ENCODE results near the gene TMEM213. TPM values are rescaled to one million over a fixed set of nuclear protein-coding genes. Genes with fewer than 3 reads are reported as not detected.

TMEM213 gene
- polyA plus RNA-seq, 1 experiment: not detected

DNA sequence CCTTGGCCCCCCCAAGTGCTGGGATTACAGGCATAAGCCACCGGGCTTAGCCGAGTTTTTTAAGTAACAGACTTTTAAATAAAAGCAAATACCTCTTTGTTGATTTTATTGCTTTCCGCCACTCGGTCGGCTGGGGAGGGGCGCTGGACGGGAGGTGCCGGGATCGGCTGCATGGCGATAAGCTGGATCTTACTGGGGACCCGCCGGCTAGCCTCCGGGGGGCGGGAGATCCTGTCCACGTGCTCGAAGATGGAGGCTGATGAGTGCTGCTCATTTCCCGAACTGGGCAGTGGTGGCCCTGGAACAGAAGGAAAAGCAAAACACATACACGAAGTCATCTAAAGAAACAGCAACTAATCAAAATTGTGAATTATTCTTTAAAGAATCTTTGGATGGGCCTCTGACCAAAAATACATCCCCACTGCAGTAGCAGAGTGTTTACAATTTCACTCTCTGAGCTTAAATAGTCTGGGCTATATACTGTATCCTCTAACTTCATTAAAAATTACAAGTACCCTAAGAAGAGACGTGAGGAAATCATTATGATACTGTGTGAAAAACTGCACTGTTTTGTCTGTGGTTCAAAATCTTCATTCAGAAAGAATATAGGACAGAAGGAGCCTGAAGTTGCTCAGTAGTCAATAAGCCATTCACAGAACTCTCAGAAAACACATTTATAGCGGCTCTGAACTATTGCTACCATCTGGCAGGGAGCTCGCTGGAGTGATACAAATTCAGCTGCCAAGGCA is 73.4 kb downstream of the TMEM213 start:
- ChIA-PET POLR2A (no interaction called here), CTCF (interaction anchor here (2.1 kb wide), 1 partner anchor 15 kb away, joined by 12 read pairs; no protein-coding TSS in a partner anchor)
- Histone ChIP-seq H3K27ac (ENCODE audit: low read depth, low read length) (no peak overlapping the region), H3K4me3 (ENCODE audit: low read depth, low read length) (no peak overlapping the region), H3K9me3 (ENCODE audit: control insufficient read depth, insufficient read depth, low read length) (no peaks in the 10 kb centered on the region), H3K27me3 (ENCODE audit: control insufficient read depth, insufficient read depth, low read length) (no peaks in the 10 kb centered on the region)
- DNase-seq (ENCODE audit: low read depth, low spot score): no peak
- TF ChIP-seq, protein P1, sequence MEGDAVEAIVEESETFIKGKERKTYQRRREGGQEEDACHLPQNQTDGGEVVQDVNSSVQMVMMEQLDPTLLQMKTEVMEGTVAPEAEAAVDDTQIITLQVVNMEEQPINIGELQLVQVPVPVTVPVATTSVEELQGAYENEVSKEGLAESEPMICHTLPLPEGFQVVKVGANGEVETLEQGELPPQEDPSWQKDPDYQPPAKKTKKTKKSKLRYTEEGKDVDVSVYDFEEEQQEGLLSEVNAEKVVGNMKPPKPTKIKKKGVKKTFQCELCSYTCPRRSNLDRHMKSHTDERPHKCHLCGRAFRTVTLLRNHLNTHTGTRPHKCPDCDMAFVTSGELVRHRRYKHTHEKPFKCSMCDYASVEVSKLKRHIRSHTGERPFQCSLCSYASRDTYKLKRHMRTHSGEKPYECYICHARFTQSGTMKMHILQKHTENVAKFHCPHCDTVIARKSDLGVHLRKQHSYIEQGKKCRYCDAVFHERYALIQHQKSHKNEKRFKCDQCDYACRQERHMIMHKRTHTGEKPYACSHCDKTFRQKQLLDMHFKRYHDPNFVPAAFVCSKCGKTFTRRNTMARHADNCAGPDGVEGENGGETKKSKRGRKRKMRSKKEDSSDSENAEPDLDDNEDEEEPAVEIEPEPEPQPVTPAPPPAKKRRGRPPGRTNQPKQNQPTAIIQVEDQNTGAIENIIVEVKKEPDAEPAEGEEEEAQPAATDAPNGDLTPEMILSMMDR (IDR thresholded peaks at IDR 0.05; ENCODE audit: low read depth, low read length): no peak

DNA sequence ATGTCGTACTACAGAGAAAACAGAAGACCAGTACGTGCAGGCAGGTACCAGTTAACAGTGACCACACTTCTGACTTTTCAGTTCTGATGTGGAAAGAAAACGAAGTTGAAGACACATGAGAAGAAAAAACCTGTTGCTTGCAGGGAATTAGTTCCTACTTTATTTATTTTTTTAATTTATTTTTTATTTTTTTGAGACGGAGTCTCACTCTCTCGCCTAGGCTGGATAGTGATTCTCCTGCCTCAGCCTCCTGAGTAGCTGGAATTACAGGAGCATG is 74.0 kb downstream of the TMEM213 start:
- Histone ChIP-seq H3K27me3 (ENCODE audit: control insufficient read depth, insufficient read depth, low read length) (no peaks in the 10 kb centered on the region), H3K4me3 (ENCODE audit: low read depth, low read length) (no peak overlapping the region), H3K27ac (ENCODE audit: low read depth, low read length) (no peak overlapping the region), H3K9me3 (ENCODE audit: control insufficient read depth, insufficient read depth, low read length) (no peaks in the 10 kb centered on the region)
- DNase-seq (ENCODE audit: low read depth, low spot score): no peak
- CTCF ChIA-PET: interaction anchor here (2.1 kb wide), 1 partner anchor 15 kb away, joined by 12 read pairs; no protein-coding TSS in a partner anchor
- POLR2A ChIA-PET: no interaction called here
- TF ChIP-seq, protein P1 (IDR thresholded peaks at IDR 0.05; ENCODE audit: low read depth, low read length): no peak

DNA sequence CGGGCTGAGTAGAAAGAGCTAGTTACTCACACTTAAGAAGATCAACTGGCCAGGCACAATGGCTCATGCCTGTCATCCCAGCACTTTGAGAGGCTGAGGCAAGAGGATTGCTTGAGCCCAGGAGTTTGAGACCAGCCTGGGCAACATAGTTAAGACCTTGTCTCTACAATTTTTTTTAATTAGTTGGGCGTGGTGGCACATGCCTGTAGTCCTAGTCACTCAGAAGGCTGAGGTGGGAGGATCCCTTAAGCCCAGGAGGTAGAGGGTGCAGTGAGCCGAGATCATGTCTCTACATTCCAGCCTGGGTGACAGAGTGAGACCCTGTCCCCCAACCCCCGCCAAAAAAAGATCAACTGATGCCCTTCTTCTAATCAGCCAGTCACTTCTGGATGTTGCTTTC is 74.8 kb downstream of the TMEM213 start:
- H3K27me3 ChIP-seq (ENCODE audit: control insufficient read depth, insufficient read depth, low read length): no peaks in the 10 kb centered on the region
- POLR2A ChIA-PET: no interaction called here
- DNase-seq (ENCODE audit: low read depth, low spot score): no peak
- H3K9me3 ChIP-seq (ENCODE audit: control insufficient read depth, insufficient read depth, low read length): no peaks in the 10 kb centered on the region
- H3K27ac ChIP-seq (ENCODE audit: low read depth, low read length): no peak overlapping the region
- CTCF ChIA-PET: interaction anchor here (2.1 kb wide), 1 partner anchor 14 kb away, joined by 12 read pairs; no protein-coding TSS in a partner anchor
- no peak overlapping the region for H3K4me3 ChIP-seq (ENCODE audit: low read depth, low read length)
- TF ChIP-seq, protein P1 (IDR thresholded peaks at IDR 0.05; ENCODE audit: low read depth, low read length): no peak

DNA sequence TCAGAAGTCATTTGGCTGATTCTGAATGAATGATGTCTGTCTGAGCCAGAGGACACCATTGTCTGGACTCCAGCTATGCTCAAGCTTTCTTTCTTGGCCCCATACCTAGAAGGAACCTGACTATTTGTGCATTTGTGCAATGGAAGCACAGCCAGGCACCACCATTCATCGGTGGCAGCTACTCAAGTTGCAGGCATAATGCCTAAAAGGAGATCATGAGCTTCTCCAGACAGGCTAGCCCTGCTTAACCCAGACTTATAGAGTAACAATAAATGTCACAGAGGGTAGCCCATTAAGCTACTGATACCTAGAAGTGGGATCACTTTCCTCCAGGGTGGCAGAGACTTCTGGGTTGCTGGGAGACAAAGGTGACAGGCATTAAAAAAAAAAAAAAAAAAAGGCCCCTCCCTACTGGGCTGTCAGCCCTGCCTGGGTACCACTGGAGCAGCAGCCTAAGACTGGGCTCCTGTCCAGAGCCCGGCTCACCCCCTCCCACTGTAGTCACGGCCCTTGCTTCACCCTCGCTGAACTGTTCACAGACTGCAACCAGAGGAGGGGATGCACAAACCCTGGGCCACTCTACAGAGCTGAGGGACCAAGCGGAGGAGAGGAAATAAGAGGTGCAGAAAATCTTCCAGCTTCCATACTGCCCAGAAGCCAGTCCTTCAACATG is 75.6 kb downstream of the TMEM213 start:
- Histone ChIP-seq H3K27me3 (ENCODE audit: control insufficient read depth, insufficient read depth, low read length) (no peaks in the 10 kb centered on the region), H3K9me3 (ENCODE audit: control insufficient read depth, insufficient read depth, low read length) (no peaks in the 10 kb centered on the region), H3K27ac (ENCODE audit: low read depth, low read length) (no peak overlapping the region), H3K4me3 (ENCODE audit: low read depth, low read length) (no peak overlapping the region)
- POLR2A ChIA-PET: interaction anchor here (0.6 kb wide), 1 partner anchor 10 kb away, joined by 4 read pairs; no protein-coding TSS in a partner anchor
- TF ChIP-seq, protein P1 (IDR thresholded peaks at IDR 0.05; ENCODE audit: low read depth, low read length): no peak
- DNase-seq (ENCODE audit: low read depth, low spot score): no peak
- CTCF ChIA-PET: interaction anchor here (0.7 to 5.3 kb wide), 2 partner anchors 13 to 1805 kb away, joined by 3 to 59 read pairs; no protein-coding TSS in a partner anchor

DNA sequence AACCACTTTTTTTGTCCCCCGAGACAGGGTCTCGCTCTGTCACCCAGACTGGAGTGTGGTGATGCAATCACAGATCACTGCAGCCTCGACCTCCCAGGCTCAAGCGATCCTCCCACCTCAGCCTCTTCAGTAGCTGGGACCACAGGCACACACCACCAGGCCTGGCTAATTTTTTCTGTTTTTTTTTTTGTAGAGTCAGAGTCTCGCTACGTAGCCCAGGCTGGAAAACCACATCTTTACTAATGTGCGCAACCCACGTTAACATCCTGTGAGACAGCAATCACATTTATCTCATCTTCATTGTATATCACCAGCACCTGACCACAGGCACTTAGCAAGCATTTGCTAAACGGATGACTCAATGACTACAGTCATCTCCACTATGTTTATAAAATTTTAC is 78.0 kb downstream of the TMEM213 start:
- ChIA-PET CTCF (interaction anchor here (1.4 to 5.3 kb wide), 2 partner anchors 10 to 199 kb away, joined by 5 to 59 read pairs; no protein-coding TSS in a partner anchor), POLR2A (no interaction called here)
- Histone ChIP-seq H3K27ac (ENCODE audit: low read depth, low read length) (peak overlapping the region; percentile 84), H3K27me3 (ENCODE audit: control insufficient read depth, insufficient read depth, low read length) (no peaks in the 10 kb centered on the region), H3K4me3 (ENCODE audit: low read depth, low read length) (no peak overlapping the region), H3K9me3 (ENCODE audit: control insufficient read depth, insufficient read depth, low read length) (no peaks in the 10 kb centered on the region)
- TF ChIP-seq, protein P1 (IDR thresholded peaks at IDR 0.05; ENCODE audit: low read depth, low read length): no peak
- DNase-seq (ENCODE audit: low read depth, low spot score): peak; percentile 76
